GM12878 (cell line): ENCODE data around the gene APOA4. TPM values are rescaled to one million over a fixed set of nuclear protein-coding genes. Genes with fewer than 3 reads are reported as not detected.

Experiments used
- ATAC-seq: fragments of 200-7000 bp; cut with Tn5 transposase; 3 replicates; pipeline ENCODE4 v1.9.1; 2020; ENCODE audit warnings: mild to moderate bottlenecking, moderate library complexity
- BruUV-seq: library from RNA; stranded (reverse); fragments of 400-500 nt; replicated peaks from 2 replicates; lab custom pipeline; 2021; lab: Mats Ljungman, UMichigan
- CTCF ChIA-PET: fragments of 300-600 bp; sonication (Branson Sonifier 250); formaldehyde crosslinking; extraction: SDS; loops from one replicate; lab custom pipeline; 2021; ENCODE audit warnings: inconsistent platforms; lab: Yijun Ruan, JAX
- POLR2A ChIA-PET: fragments of 350-600 bp; formaldehyde crosslinking; extraction: SDS; loops from one replicate; lab custom pipeline; 2021; ENCODE audit warnings: inconsistent platforms; lab: Charles Lee
- RAD21 ChIA-PET: fragments of 300-600 bp; sonication (Branson Sonifier 250); formaldehyde crosslinking; loops from one replicate; lab custom pipeline; 2023; ENCODE audit warnings: antibody characterized with exemption; ENCODE audit not compliant: unreplicated experiment; lab: Charles Lee
- SMC1A ChIA-PET: fragments of 300-600 bp; sonication (Branson Sonifier 250); formaldehyde crosslinking; loops from one replicate; lab custom pipeline; 2023; ENCODE audit not compliant: unreplicated experiment, uncharacterized antibody; lab: Charles Lee
- DNase-seq: peaks from one replicate; pipeline ENCODE4 v3.0.0-alpha.2; 2011; ENCODE audit warnings: low read depth, low spot score
- FAIRE-seq: peaks from 3 replicates; lab custom pipeline; 2011; peaks lifted over from hg19 to GRCh38; lab: Jason Lieb, UNC
- H2AFZ ChIP-seq: 2 replicates; pipeline ENCODE4 v1.6.0; 2011; ENCODE audit warnings: low read depth, low read length, control low read depth; ENCODE audit not compliant: control insufficient read depth
- H3K27ac ChIP-seq: 2 replicates; pipeline ENCODE4 v1.5.1; 2011; ENCODE audit warnings: control low read depth; ENCODE audit not compliant: control insufficient read depth, insufficient read depth
- H3K27me3 ChIP-seq, 2 experiments: replicated peaks in 1 of 2; 2 replicates each; pipeline versions ENCODE4 v1.6.0 to v1.6.1; 2011; ENCODE audit warnings: low read length in 1 of 2; ENCODE audit not compliant: control insufficient read depth in 2 of 2, insufficient read depth in 2 of 2
- H3K36me3 ChIP-seq, 2 experiments: 2 replicates each; pipeline ENCODE4 v1.5.1; 2011; ENCODE audit warnings: low read length in 1 of 2; ENCODE audit not compliant: control insufficient read depth in 2 of 2, insufficient read depth in 2 of 2
- H3K4me1 ChIP-seq: 2 replicates; pipeline ENCODE4 v1.6.1; 2011; ENCODE audit warnings: mild to moderate bottlenecking, low read length, moderate library complexity, mixed read lengths; ENCODE audit not compliant: control insufficient read depth, insufficient read depth
- H3K4me2 ChIP-seq: 2 replicates; pipeline ENCODE4 v1.6.0; 2011; ENCODE audit warnings: control low read depth; ENCODE audit not compliant: control insufficient read depth, insufficient read depth
- H3K4me3 ChIP-seq: fragments of 200-600 bp; sonication (generic); 2 replicates; pipeline ENCODE4 v1.5.1; 2016
- H3K79me2 ChIP-seq: 2 replicates; pipeline ENCODE4 v1.6.0; 2011; ENCODE audit warnings: low read length; ENCODE audit not compliant: control insufficient read depth, insufficient read depth
- H3K9ac ChIP-seq: 2 replicates; pipeline ENCODE4 v1.8.0; 2011; ENCODE audit warnings: low read length, control low read depth, mixed read lengths; ENCODE audit not compliant: control insufficient read depth, insufficient read depth
- H3K9me3 ChIP-seq: replicated peaks from 3 replicates; pipeline ENCODE4 v1.5.1; 2011; ENCODE audit warnings: mild to moderate bottlenecking, low read length; ENCODE audit not compliant: control insufficient read depth, insufficient read depth
- H4K20me1 ChIP-seq: 2 replicates; pipeline ENCODE4 v1.6.0; 2011; ENCODE audit not compliant: control insufficient read depth, insufficient read depth
- ATF7 ChIP-seq: fragments of 450-650 bp; IDR thresholded peaks from 2 replicates; pipeline ENCODE4 v1.6.1; 2016; ENCODE audit warnings: low read depth, mild to moderate bottlenecking
- BMI1 ChIP-seq: fragments of 450-650 bp; IDR thresholded peaks from 2 replicates; pipeline ENCODE4 v1.6.1; 2016; ENCODE audit warnings: mild to moderate bottlenecking, moderate library complexity, borderline replicate concordance
- CREM ChIP-seq: IDR thresholded peaks from 2 replicates; pipeline ENCODE4 v1.6.1; 2014; ENCODE audit warnings: antibody characterized with exemption, low read depth
- GABPA ChIP-seq: IDR thresholded peaks from 2 replicates; pipeline ENCODE4 v1.6.1; 2014; ENCODE audit warnings: antibody characterized with exemption, low read depth, mild to moderate bottlenecking, inconsistent platforms
- HDAC2 ChIP-seq: fragments of 200-600 bp; sonication (generic); IDR thresholded peaks from 2 replicates; pipeline ENCODE4 v1.6.1; 2017
- LARP7 ChIP-seq: fragments of 450-650 bp; IDR thresholded peaks from 2 replicates; pipeline ENCODE4 v1.6.1; 2017; ENCODE audit warnings: mild to moderate bottlenecking
- MYB ChIP-seq: fragments of 150-350 bp; IDR thresholded peaks from 2 replicates; pipeline ENCODE4 v1.6.1; 2014; ENCODE audit warnings: mild to moderate bottlenecking, low read depth, low read length, borderline replicate concordance
- MYC ChIP-seq: IDR thresholded peaks from 2 replicates; pipeline ENCODE4 v1.6.1; 2011; ENCODE audit warnings: mild to moderate bottlenecking, low read length, moderate library complexity, inconsistent platforms; ENCODE audit not compliant: insufficient read depth, insufficient replicate concordance, insufficient read length, severe bottlenecking
- NKRF ChIP-seq: fragments of 450-650 bp; conservative IDR thresholded peaks from 2 replicates; pipeline ENCODE4 v1.6.1; 2017; ENCODE audit warnings: mild to moderate bottlenecking, moderate library complexity
- RAD51 ChIP-seq: fragments of 450-650 bp; IDR thresholded peaks from 2 replicates; pipeline ENCODE4 v1.6.1; 2016; ENCODE audit warnings: moderate library complexity, mild to moderate bottlenecking, inconsistent platforms
- RELA ChIP-seq: fragments of 450-650 bp; IDR thresholded peaks from 2 replicates; pipeline ENCODE4 v1.8.0; 2014; ENCODE audit warnings: borderline replicate concordance; ENCODE audit not compliant: partially characterized antibody
- RELB ChIP-seq: fragments of 450-650 bp; IDR thresholded peaks from 2 replicates; pipeline ENCODE4 v1.6.1; 2017; ENCODE audit warnings: low read depth, mild to moderate bottlenecking, moderate library complexity
- RFX5 ChIP-seq: IDR thresholded peaks from 2 replicates; pipeline ENCODE4 v1.6.1; 2011; ENCODE audit warnings: low read depth, low read length, improper control_type of control experiment
- TAF1 ChIP-seq: IDR thresholded peaks from 2 replicates; pipeline ENCODE4 v1.6.1; 2011; ENCODE audit warnings: mild to moderate bottlenecking, low read depth, low read length, borderline replicate concordance
- TARDBP ChIP-seq: IDR thresholded peaks from 2 replicates; pipeline ENCODE4 v1.6.1; 2016; ENCODE audit warnings: borderline replicate concordance
- YBX1 ChIP-seq: fragments of 450-650 bp; IDR thresholded peaks from 2 replicates; pipeline ENCODE4 v1.6.1; 2016; ENCODE audit warnings: antibody characterized with exemption
- ZBTB33 ChIP-seq: fragments of 450-650 bp; IDR thresholded peaks from 2 replicates; pipeline ENCODE4 v1.6.1; 2017; ENCODE audit warnings: mild to moderate bottlenecking
- ZNF274 ChIP-seq: IDR thresholded peaks from one replicate; pipeline ENCODE4 v1.8.0; 2011; ENCODE audit not compliant: insufficient read length, insufficient read depth
- ZSCAN29 ChIP-seq: fragments of 450-650 bp; IDR thresholded peaks from 2 replicates; pipeline ENCODE4 v1.6.1; 2017; ENCODE audit warnings: mild to moderate bottlenecking, moderate library complexity
- ZZZ3 ChIP-seq: IDR thresholded peaks from 2 replicates; pipeline ENCODE4 v1.6.1; 2011; ENCODE audit warnings: low read depth; ENCODE audit not compliant: control insufficient read depth, insufficient read length
- WGBS: methylation state at CpG from one replicate; pipeline ENCODE4 v1.1.6; 2016; ENCODE audit warnings: low lambda C conversion rate; ENCODE audit not compliant: insufficient replicate concordance, insufficient coverage; ENCODE audit errors: missing lambda C conversion rate; 5-methylcytosine and 5-hydroxymethylcytosine counted together
- in situ Hi-C: fragments of 300-500 bp; cut with MboI; formaldehyde crosslinking; loops from 9 replicates; pipeline ENCODE4 v1.14.3; 2018; ENCODE audit warnings: mixed read lengths
- intact Hi-C: fragments of 100-400 bp; cut with micrococcal nuclease; formaldehyde crosslinking; loops from one replicate; pipeline ENCODE4 v1.14.2; 2022; ENCODE audit not compliant: unreplicated experiment
- polyA plus RNA-seq, 11 experiments: library from polyadenylated mRNA; depleted of rRNA in 4 of 11; unstranded in 6 of 11; stranded (reverse) in 5 of 11; fragments of >200 nt; fragmentation: Nextera tagmentation in 4 of 11; fragmentation: Illumina TruSeq in 1 of 11; extraction: Ambion mirVana in 4 of 11; extraction: Trizol in 1 of 11; gene quantifications; 1 replicate in 1 of 11; 2 replicates in 10 of 11; pipeline versions ENCODE4 v1.2.1 to v1.2.3, GENCODE V29; 2011 to 2016; ENCODE audit warnings: inconsistent platforms in 2 of 11, missing spikeins in 2 of 11, low read depth in 1 of 11
- total RNA-seq, 4 experiments: library from RNA; depleted of rRNA in 3 of 4; stranded (reverse); fragments of >200 nt in 3 of 4; fragmentation: Illumina TruSeq in 1 of 4; extraction: Trizol in 1 of 4; gene quantifications; 2 replicates each; pipeline versions ENCODE4 v1.2.1 to v1.2.3, GENCODE V29; 2013 to 2021

APOA4 gene
- total and polyA plus RNA-seq, 10 of the 15 experiments (the other 5 are each of a cell fraction or from before 2014, with no cell fraction given): not detected

DNA sequence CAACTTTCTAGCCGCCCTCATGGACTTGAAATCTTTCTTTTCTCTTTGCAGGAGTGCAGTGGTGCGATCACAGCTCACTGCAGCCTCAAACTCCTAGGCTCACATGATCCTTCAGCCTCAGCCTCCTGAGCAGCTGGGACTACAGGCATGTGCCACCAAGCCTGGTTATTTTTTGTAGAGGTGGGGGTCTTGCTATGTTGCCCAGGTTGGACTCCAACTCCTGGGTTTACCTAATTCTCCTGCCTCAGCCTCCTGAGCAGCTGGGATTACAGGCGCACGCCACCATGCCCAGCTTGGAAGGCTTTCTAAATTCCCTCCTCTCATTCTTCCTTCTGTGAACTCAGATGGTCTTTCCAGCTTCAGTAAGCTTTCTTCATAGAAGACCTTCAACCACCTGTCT, 19.0 kb upstream of the APOA4 start (continued):
- TF ChIP-seq MYB (no peak), RFX5 (no peak), ZNF274 (no peak), ZSCAN29 (no peak), BMI1 (no peak), RELA (no peak)

- ATAC-seq: no peak
- no peak overlapping the region for H3K9ac ChIP-seq
- in situ Hi-C loops: no loop called here
- TF ChIP-seq NKRF (no peak), ATF7 (no peak), LARP7 (no peak), HDAC2 (no peak), ZBTB33 (no peak), TARDBP (no peak), TAF1 (no peak), GABPA (no peak), CREM (no peak), RELB (no peak), ZZZ3 (no peak), MYC (no peak), YBX1 (no peak), RAD51 (no peak)
Measured at GRCh38 chr11:116840746-116841296, 17.7 kb upstream of the APOA4 start.

More at GRCh38 chr11:116840746-116841296, 17.7 kb upstream of the APOA4 start:
- Histone ChIP-seq H3K27me3 (no peaks in the 10 kb centered on the region), H3K4me1 (0 out of 2 replicates have a peak, but pooled peaks cover under 1% of the 10 kb centered on the region), H3K27ac (no peak overlapping the region), H2AFZ (no peak overlapping the region), H3K4me3 (no peak overlapping the region), H3K36me3 (peaks cover 0 to 10% of the 10 kb centered on the region in 2 experiments; a peak in 1 of 4 replicates), H4K20me1 (no peaks in the 10 kb centered on the region), H3K4me2 (no peak overlapping the region), H3K79me2 (no peaks in the 10 kb centered on the region), H3K9me3 (no peaks in the 10 kb centered on the region)
- ChIA-PET POLR2A (no interaction called here), SMC1A (interaction anchor here (2.5 kb wide), 1 partner anchor 12 kb away, joined by 9 read pairs; no protein-coding TSS in a partner anchor), RAD21 (no interaction called here), CTCF (interaction anchor here (1.3 kb wide), 1 partner anchor 14 kb away, joined by 3 read pairs; no protein-coding TSS in a partner anchor)
- 59% methylated on average over 9 of the region's 9 CpGs for WGBS
- FAIRE-seq (no peak), DNase-seq (no peak)
- no TSS peak for BruUV-seq
- intact Hi-C loops: no loop called here
